Activated naive CD4-positive, alpha-beta T cell treated with anti-CD3 and anti-CD28 coated beads, Interleukin-2, amount 50 U/mL, for 16 hours (primary cell): ENCODE measurements around the gene SLC35B2.
A peak's percentile ranks its signal among the peaks of the same experiment; 100 is the strongest.

Source experiments
- DNase-seq: peaks from one replicate; pipeline ENCODE4 v3.0.0-alpha.2; 2020

SLC35B2 gene

DNA sequence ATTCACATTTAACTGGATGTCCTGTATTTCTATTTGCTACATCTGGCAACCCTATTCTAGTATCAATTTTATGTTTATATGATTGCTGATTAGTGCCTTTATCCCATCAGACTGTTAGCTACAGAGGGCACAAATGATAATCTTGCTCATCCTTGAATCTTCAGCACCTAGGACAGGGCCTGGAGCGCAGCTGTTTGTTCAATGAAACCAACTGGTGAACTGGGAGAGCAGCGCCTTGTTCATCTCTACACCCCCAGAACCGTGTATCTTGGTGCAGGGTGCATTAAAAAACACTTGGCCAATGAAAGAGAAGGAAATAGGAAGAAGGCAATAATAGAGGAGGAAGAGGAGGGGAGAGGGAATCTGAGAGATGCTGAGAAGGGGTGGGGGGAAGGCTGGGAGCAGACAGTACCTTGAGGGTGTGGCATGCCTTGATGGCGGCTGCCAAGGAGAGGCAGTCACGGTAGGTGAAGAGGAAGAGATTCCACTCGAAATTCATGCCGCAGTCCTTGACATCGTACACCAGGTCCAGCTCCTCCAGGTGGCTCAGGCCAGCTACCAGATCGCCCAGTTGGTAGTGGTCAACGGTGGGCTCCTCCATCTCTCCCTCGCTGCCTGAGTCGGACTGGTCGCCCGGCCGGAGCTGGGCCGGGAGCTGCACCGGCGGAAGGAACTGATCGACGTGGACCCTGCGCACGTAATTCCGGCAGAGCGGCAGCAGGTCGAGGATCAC, 28.4 kb upstream of the SLC35B2 start:
- DNase-seq = no peak

DNA sequence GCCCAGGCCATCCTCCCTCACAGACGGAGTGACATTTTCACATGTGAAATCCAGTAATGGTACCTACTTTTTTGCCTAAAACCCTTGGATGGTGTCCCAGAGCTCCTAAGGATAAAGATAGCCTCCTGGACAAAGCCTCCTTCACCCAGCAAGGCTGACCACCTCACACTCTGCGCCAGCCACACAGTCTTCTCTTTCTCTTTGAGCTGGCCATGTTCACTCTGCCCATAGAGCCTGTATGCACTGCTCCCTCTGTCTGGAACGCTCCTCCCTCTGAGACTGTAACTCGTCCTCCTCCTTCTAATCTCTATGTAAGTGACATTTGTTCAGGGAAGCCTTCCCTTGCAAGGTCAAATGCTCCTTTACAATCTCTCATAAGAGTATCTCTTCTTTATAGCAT, 27.5 kb upstream of the SLC35B2 start:
- no peak for DNase-seq

DNA sequence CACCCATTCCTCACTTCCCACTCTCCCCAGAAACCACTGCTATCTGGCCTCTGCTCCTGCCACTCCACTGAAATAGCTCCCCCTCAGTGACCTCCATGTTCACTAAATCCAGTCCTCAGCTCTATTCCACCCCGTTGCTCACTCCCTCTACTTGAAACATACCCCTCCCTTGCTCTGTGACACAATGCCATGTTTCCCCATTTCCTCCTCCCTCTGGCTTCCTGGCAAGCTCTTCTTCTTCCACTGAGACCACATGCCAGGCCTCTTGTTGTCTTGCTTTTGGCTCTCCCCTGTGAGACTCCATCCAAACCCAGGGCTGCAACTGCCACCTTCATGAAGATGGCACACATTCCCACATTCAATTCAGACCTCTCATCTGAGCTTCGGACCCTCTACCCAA, 26.8 kb upstream of the SLC35B2 start:
- DNase-seq = no peak

DNA sequence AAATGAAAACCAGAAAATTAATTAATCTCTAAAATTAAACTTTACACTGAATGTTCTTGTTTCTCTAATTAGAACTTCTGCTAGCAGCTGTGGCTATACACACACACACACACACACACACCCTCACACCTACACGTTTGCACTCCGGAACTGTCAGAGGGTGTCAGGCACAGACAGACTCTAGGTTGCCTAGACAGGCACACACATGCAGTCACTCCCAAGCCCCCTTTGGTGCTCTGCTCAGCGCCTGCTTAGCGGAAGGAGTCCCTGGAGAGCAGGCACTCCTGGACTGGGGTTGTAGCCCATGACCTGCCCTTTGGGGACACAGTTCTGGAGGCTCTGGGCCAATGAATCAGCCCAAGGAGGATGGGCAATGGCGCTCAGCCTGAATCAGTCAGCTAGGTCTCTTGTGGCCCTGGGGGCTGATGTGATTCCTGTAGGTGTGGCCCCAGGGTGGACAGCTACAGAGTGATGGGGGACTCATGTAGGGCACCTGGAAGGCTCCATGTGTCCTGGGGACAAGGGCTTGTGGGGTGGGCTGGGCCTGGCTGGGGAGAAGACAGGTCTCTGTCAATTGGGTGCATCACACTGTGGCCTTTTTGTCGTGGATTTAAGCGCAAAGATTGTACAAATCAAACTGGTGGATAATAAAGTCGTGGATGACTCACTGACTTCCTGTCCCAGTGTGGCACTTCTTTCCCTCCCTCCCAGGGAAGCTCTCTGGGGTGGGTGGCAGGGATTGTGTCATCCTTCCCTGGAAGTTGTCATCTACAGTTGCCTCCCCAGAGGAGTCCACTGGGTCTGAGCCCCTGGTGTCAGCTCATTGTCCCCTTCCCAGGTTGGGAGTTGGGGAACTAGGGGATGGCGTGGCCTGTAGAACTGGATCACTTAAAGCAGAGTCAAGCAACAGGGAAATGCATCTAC, 21.7 kb upstream of the SLC35B2 start:
- no peak for DNase-seq

DNA sequence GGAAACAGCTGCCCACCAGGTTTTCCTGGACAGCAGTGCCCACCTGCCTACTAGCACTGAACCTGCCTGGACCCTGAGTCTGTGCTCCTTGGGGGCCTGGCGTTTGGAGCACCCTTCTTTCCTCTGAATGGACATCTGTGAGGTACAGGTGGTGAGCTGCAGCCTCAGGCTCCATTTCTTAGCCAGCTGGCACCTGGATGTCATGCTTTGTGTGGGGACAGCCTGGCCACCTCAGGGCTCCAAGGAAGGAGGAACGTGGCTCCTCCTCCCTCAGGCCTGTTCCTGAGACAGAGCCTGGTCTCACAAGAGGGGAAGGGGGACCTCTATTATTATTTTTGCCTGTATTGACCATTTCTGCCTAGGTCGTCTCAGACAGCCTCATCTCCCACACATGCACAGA, 21.0 kb upstream of the SLC35B2 start:
- no peak for DNase-seq

DNA sequence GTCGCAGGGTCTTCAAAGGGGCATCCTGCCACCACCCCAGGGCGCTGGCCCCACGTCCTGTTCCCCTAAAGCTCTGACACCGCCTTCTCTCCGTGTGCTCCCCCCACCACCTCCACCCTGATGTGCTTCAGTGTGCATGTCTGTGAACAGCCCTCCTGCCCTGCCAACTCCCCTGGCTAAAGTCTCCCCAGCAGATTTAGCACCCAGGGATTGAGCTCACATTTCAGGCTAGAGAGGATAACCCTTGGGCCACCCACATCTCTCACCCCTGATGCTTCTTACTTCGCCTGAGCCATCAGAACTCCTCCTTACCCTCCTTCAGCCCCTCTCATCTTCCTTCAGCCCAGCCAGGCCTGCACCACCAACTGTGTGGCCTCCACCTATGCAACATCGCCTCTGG, 20.4 kb upstream of the SLC35B2 start:
- DNase-seq = no peak

DNA sequence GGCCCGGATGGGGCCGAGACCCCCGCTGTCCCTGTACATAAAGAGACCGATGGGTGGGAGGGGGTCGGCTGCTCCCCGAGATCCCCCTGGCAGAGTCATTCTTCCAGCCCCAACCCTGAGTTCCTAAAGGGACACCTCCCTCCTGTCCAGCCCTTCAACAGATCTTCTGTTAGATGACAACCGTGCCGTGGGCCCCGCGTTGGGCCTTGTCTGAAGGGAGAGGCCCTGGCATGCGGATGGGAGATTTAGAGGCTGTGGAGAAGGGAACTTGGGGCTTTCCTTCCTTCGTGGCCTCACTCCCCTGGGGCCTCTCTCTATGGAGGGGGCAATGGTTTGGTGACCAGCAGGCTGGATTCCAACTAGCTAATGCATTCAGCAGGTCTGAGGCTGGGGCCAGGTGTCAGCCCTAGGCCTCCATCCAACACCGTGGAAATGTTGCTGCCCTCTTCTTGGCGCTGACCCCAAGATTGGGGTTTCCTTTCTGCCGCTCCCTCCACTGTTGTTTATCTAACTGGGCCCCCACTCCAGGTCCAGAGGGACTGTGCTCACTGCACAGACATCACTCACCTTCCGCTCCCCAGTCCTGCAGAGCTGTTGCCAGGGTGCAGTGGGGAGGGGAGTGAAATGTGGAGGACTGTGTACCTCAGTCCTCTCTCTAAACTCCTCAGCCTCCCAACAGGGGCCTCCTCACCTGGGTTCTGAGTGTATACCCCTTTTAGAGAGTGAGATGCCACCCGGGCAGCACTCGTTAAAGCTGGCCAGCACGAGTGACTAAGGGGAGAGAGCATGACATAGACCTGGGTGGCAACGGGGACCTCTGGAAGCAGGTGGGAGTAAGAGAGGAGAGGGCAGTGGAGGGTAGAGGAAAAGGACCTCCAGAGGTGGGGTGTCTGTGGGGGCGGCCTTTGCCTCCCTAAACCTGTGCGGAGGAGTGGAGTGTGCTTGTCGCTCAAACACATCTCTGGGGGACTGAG, 19.6 kb upstream of the SLC35B2 start:
- no peak for DNase-seq

DNA sequence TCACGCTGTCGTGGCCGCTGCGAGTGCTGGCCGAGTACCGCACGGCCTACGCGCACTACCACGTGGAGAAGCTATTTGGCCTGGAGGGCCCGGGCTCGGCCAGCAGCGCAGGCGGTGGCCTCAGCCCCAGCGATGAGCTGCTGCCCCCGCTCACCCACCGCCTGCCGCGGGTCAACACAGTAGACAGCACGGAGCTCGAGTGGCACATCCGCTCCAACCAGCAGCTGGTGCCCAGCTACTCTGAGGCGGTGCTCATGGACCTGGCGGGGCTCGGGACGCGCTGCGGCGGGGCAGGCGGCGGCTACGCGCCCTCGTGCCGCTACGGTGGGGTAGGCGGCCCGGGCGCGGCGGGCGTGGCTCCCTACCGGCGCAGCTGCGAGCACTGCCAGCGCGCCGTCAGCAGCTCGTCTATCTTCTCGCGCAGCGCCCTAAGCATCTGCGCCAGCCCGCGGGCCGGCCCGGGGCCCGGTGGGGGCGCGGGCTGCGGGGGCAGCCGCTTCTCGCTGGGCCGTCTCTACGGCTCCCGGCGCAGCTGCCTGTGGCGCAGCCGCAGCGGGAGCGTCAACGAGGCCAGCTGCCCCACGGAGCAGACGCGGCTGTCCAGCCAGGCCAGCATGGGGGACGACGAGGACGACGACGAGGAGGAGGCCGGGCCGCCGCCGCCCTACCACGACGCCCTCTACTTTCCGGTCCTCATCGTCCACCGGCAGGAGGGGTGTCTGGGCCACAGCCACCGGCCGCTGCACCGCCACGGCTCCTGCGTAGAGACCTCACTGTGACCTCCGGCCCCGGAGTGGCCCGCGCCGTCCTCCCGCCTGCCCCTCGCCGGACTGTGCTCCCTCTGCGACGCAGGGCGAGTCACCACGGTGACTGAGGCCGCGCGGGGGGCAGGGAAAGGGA, 18.7 kb upstream of the SLC35B2 start:
- peak; percentile 50 for DNase-seq

DNA sequence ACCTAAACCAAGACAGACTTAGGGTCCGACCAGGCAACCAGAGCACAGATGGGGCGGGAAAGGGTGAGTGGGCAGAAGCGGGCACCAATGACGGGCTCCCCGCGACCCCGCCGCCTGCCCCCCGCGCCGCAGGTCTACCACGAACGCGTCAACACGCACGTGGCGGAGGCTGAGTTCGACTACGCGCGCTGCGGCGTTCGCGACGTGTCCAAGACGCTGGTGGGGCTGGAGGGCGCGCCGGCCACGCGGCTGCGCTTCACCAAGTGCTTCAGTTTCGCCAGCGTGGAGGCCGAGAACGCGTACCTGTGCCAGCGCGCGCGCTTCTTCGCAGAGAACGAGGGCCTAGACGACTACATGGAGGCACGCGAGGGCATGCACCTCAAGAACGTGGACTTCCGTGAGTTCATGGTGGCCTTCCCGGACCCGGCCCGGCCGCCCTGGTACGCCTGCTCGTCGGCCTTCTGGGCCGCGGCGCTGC, 18.0 kb upstream of the SLC35B2 start:
- no peak for DNase-seq

DNA sequence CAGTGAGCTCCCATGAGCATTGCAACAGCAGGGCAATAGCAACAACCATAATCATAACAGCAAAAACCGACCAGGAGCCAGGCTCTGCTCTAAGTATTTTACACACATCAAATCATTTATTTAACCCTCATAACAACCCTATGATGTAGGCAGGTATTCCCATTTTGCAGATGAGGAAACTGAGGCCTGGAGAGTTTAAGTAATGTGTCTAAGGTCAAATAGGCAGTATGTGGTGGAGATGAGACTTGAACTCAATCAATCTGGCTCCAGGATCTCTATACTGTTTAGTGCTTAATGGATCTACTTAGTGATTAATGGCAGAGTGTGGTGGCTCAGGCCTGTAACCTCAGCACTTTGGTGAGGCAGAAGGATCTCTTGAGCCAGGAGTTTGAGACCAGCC, 16.3 kb upstream of the SLC35B2 start:
- no peak for DNase-seq

DNA sequence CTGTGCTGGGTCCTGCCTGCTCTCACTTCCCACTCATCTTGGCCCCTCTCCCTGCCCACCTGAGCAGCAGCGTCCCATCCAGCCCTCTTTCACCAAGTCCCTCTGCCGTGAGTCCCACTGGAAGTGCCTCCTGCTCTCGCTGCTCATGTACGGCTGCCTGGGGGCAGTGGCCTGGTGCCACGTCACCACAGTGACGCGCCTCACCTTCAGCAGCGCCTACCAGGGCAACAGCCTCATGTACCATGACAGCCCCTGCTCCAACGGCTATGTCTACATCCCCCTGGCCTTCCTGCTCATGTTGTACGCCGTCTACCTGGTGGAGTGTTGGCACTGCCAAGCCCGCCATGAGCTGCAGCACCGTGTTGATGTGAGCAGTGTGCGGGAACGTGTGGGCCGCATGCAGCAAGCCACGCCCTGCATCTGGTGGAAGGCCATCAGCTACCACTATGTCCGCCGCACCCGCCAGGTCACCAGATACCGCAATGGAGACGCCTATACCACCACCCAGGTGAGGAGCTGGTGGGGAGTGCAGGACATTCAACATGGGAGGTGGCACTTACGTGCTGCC, 15.8 kb upstream of the SLC35B2 start:
- no peak for DNase-seq

DNA sequence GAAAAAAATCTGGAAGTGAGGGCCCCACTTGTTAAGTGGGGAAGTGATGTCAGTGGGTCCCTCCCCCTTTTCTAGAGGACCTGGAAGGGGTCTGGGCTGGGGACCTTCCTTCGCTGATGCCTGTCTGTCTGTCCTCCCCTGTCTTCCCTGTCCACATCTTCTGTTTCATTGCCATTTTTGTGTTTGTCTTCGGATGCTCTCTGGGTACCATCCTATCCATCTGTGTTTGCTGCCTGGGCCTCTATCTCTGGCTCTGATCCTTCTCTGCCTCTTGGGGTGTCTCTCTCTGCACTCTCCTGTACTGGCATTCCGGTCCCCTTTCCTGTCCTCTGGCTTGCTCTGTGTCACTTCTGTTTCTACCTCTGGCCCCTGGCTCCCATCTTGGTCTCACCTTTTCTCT, 15.2 kb upstream of the SLC35B2 start:
- no peak for DNase-seq

DNA sequence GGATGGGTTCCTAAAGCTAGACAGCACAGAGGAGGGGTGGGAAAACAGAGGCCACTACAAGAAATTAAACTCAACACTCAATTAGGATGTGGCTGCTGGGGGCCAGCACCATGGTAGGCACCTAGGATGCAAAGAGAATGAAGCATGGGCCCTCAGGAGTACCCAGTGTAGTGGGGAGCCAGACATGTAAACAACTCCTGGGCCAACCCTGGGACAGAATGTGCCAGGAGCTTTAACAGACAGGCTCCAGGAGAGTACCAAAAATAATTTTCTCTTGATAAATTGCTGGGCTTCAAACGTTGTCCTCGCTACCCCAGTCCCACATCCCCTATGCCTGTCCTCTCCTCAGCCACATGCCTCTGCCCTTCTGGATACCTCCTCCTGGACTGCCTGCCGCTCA, 14.6 kb upstream of the SLC35B2 start:
- no peak for DNase-seq

DNA sequence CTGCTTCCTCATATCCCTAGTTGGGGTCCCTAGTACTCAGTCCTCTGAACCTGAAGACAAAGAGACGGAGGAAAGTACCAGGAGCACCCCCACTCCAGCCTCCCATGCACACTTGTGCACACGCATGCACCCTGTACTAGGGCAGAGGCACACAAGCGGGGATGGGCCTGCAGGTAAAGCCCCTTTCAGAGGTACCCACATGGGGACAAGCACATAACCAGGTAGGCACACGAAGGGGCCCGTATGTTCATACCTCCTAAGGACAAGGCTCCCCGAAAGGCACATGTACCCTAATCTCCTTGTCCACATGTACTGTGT, 14.0 kb upstream of the SLC35B2 start:
- DNase-seq = no peak

DNA sequence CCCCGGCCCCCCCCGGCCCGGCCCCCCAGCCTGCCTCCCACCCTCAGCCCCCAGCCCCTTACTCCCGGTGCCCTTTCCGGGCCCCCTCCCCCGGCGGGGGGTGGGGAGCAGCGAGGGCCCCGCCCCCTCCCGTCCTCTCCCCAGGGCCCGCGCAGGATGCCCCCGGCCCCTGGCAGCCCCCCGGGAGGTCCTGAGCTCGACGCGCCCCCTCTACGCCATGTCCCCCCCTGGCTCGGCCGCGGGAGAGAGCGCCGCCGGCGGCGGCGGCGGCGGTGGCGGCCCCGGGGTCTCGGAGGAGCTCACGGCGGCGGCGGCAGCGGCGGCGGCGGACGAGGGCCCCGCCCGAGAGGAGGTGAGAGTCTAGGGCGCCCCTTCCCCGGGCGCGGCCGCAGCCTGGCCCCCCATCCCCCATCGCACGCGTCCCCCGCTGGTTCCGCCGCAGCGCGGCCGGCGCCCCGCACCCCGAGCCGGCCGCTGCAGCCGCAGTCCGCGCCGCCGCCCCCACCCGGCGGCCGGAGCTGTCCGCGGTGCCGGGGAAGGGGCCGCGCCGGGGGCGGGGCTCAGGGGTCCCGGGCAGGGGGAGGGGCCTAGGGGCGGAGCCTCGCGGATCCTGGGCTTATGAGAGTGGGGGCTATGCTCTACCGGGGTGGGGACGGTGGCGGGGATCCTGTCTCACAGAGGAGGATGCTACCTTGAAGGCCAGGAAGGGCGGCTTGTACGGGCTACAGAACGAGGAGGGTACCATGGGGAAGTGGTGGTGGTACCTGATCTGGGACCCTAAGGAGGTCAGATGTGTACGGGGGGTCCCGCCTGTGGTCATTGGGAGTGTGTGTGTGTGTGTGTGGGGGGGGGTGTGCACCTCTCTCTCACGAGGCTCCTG, 13.4 kb upstream of the SLC35B2 start:
- no peak for DNase-seq

DNA sequence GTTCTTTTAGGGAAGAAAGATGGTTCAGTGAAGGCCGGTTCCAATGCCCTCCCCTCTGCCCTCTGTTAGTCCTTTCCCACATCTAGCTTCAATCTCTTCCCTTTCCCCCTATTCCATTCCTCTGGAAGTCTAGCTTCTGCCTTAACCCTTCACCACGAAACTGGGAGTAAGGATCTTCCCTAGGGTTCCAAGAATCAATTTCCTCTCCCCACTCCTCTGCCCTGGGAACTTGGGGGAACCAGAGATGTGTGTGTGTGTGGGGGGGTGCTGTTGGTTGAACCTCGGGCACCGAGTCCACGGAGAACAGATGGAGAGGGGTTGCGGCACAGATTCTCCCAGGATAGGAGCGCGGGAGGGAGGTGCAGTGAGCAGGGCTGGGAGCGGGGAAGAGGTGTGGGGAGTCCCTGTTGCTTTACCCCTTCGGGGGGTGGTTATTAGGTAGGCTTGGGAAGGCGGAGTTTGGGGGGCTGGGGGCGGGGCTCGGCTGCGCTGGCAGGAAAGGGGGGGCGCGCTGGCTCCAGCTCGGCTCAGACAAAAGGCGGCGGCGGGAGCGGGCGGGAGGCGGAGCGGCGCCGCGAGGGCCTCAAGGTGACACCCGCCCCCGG, 12.7 kb upstream of the SLC35B2 start, which contains the start of gene TMEM151B:
TMEM151B (plus strand) TSS at position 530 of the 605 bp plus-strand sequence. CDS start 293 bp downstream, outside the sequence.
- DNase-seq = no peak

DNA sequence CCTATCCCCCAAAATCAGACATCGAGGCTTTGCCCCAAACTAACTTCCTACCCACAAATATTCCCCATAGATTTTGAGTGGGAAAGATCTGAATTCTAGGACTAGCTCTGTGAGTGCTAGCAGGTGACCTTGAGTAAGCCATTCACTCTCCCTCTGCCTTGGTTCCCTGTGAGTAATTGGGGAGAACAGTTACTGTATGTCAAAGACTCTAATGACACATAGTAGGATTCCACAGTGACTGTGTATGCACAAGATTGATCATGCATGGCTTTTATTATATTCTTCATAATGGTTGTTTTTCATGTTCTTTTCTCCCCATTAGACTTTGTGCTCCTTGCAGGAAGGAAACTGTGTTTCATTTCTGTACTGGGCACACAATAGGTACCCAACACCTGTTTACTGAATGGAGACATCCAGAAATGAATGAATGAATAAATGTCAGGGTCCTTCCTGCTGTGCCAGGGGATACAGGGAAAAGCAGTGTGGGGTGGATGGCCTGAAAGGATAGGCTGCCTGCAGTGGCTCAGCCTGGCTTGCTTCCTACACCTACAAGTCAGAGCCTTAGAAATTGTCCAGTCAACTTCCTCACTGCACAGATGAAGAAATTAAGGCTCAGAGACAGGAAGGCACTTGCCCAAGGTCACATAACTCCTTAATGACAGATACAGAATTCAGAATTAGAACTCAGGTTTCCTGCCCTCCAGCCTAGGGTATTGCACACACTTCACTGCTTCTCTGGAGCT, 12.0 kb upstream of the SLC35B2 start:
- DNase-seq = no peak

DNA sequence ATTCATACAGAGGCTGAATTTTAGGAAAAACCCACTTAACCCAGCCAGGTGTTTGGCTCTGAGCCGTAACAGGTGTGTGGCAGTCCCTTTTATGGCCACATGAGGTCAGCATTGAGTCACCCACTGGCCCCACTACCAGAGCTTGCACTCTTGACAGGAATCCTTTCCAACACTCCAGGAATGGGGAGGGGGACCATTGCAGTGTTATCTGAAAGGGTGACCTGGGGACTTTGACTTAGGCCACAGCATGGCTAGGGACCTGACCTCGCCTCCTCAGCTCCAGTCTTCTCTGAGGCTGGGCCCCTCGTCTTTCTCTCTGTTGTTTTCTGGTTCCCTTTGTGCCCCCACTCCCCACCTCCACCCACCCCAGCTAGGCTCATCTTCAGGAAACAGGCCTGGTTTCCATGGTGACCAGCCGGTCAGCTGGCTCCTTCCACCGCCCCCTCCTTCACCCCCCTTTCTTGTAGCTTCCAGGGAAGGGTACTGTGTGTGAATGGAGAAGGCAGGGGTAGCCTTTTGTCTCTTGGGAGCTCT, 10.8 kb upstream of the SLC35B2 start:
- DNase-seq = peak; percentile 62

DNA sequence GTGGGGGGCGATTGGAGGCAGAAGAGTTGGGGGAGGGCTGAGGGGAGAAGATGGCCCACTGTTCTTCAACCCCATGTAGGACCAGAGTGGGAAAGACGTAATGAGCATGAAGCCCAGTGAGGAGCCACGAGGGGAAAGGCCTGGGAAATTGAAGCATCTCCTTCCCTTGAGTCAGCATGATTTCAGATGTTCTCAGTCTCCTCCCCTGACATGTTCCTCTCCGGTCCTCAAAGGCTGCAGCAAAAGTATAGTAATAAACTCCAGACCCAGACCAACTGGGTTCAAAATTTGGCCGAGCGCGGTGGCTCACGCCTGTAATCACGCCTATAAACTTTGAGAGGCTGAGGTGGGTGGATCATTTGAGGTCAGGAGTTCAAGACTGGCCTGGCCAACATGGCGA, 9.9 kb upstream of the SLC35B2 start:
- no peak for DNase-seq
